SJCRH30 (cell line): ENCODE results near the gene HSF2BP. TPM values are rescaled to one million over a fixed set of nuclear protein-coding genes. Genes with fewer than 3 reads are reported as not detected.
"Not testable (repeated sequence)": the region's sequence is repeated elsewhere in the genome, so short reads cannot be mapped to it uniquely, and the experiment has no call there.

Source experiments
- DNase-seq, 2 experiments: peaks; one replicate each; pipeline ENCODE4 v3.0.0-alpha.2; 2015 to 2020
- H3K27ac ChIP-seq: fragments of 250-450 bp; sonication (Bioruptor Pico); 2 replicates; pipeline ENCODE4 v1.5.1; 2020; ENCODE audit warnings: mild to moderate bottlenecking, moderate library complexity
- H3K27me3 ChIP-seq: fragments of 250-450 bp; sonication (Bioruptor Pico); 2 replicates; pipeline ENCODE4 v1.5.1; 2020; ENCODE audit warnings: mild to moderate bottlenecking, moderate library complexity
- H3K36me3 ChIP-seq: fragments of 250-450 bp; sonication (Bioruptor Pico); 2 replicates; pipeline ENCODE4 v1.5.1; 2020; ENCODE audit warnings: mild to moderate bottlenecking, moderate library complexity
- H3K4me1 ChIP-seq: fragments of 250-450 bp; sonication (Bioruptor Pico); 2 replicates; pipeline ENCODE4 v1.5.1; 2020; ENCODE audit warnings: mild to moderate bottlenecking, moderate library complexity
- H3K4me3 ChIP-seq: fragments of 250-450 bp; sonication (Bioruptor Pico); 2 replicates; pipeline ENCODE4 v1.5.1; 2020; ENCODE audit warnings: mild to moderate bottlenecking, moderate library complexity
- H3K9me3 ChIP-seq: fragments of 250-450 bp; sonication (Bioruptor Pico); replicated peaks from 2 replicates; pipeline ENCODE4 v1.5.1; 2020; ENCODE audit warnings: mild to moderate bottlenecking, moderate library complexity
- total RNA-seq: library from RNA; depleted of rRNA; stranded (reverse); fragments of >200 nt; shearing (Covaris generic); gene quantifications from 2 replicates; pipeline ENCODE4 v1.2.3, GENCODE V29; 2014

Gene HSF2BP
- total RNA-seq, 1 experiment from 2014 or later, result 2.1 TPM

GRCh38 chr21:43604505-43605204 lies 54.6 kb downstream of the HSF2BP start:
- Histone ChIP-seq H3K36me3 (no peaks in the 10 kb centered on the region), H3K27ac (no peak overlapping the region), H3K27me3 (no peaks in the 10 kb centered on the region), H3K4me3 (no peak overlapping the region), H3K4me1 (peaks cover 46% of the 10 kb centered on the region), H3K9me3 (no peaks in the 10 kb centered on the region)
- DNase-seq, result no peak

DNA sequence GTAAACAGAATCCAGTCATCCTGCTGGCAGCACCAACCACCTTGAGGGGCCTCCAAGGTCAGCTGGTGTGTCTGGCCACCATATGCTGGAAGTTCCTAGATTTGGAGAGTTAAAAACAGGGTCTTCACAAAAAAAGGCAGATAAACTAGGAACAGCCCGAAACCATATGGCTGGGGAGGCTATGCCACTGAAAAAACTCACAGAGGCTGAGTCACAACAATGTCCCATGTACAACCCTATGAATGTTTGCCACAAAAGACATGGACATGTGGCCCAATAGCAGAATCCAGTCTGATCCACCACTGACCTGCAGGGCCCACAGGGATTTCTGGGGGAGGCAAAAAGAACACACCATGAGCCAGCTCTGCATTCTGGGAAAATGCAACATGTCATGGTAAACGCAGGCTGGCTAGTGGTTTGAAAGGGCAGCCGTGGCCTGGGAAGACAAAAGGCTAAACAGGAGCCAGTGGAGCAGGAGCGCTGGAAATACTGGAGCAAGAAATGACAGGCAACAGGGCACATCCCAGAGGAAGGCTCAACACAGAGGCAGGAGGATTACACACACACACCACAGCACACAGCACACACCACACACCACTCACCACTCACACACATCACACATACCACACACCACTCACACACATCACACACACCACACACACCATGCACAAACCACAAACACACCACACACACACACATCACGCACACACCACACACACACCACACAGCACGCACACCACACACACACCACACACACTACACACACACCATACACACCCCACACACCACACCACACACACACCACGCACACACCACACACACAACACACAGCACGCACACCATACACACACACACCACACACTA lies 55.4 kb downstream of the HSF2BP start:
- DNase-seq, result peak in 1 of 2 experiments; percentile 43
- Histone ChIP-seq H3K36me3 (no peaks in the 10 kb centered on the region), H3K27ac (no peak overlapping the region), H3K27me3 (no peaks in the 10 kb centered on the region), H3K4me1 (peaks cover 44% of the 10 kb centered on the region), H3K9me3 (no peaks in the 10 kb centered on the region), H3K4me3 (no peak overlapping the region)

GRCh38 chr21:43603233-43603626 lies 56.1 kb downstream of the HSF2BP start:
- no peak overlapping the region for H3K27ac ChIP-seq
- peaks cover 45% of the 10 kb centered on the region for H3K4me1 ChIP-seq
- no peaks in the 10 kb centered on the region for H3K9me3 ChIP-seq
- no peaks in the 10 kb centered on the region for H3K27me3 ChIP-seq
- no peak overlapping the region for H3K4me3 ChIP-seq
- DNase-seq, result no peak
- H3K36me3 ChIP-seq, result no peaks in the 10 kb centered on the region

DNA sequence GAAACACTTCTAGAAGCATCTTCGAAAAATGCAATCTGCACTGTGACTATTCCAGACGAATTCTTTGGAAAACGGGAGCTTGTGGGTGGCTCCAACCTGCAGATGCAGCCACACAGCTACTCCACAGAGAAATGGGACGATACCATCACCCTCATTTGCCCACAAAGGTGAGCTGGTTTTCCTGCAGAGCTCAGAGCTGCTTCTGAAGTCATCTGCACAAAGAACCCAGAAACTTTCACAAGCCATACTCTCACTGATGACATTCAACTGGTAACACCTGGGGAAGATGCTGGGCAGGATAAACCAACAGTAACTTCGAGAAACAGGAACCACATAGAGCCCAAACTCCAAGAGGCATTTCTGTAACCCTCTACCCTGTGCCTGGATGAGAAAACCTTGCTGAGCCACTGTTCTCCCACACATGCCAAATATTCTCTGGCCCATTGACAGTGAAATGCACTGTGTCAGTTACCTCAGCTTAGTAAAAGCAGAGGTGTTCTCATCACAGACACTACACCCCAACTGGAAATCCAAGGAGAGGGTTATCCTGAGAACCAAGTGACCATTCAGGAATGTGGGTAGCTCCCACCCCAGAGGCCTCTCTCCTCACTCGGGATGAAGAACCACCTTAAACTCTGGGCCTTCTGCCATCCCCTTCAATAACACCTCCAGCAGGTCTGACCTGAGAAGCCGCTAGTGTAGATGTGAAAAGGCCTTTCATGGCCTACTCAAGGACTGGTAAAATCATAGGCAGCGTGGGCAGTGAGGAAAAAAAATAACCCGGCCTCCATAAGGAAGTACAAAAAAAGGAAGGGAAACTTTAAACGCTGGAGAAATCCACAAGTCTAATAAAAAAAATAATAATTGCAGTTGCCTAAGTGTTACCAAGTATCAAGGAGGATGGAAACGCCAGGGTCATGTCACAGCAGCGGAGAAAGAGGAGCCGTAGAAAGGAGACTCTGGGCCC lies 56.7 kb downstream of the HSF2BP start:
- Histone ChIP-seq H3K9me3 (no peaks in the 10 kb centered on the region), H3K4me1 (peaks cover 42% of the 10 kb centered on the region), H3K36me3 (no peaks in the 10 kb centered on the region), H3K27me3 (no peaks in the 10 kb centered on the region), H3K4me3 (no peak overlapping the region), H3K27ac (no peak overlapping the region)
- no peak for DNase-seq

DNA sequence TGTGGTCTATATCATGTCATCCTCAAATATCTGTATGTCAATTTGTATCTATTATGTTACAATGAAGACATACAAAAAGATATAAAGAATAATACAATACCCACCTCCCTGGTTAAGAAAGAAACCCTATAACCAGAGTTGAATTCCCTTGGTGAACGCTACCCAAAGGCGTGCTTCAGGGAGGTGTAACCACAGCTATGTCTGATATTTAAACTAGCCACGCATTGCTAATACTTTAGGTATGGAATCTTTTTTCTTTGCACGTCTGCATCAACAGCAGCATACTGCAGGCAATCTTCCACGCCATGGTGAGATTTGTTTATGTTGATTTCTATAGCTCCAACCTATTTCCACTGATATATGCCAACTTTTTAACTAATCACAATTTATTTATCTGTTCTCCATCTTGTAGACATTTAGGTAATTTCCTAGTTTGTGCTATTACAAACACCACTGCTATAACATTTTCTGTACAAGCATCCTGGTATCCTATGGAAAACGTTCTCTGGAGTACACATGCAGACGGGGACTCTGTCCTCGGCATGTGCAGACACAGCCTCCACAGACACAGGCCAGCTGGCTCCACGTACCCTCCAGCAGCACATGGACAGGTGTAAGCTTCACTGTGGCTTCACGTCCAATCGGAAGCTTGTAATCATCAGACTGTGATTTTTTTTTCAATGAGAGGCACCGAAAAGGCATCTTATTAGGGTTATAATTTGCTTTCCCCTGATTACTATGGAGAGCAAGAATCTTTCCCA lies 58.5 kb downstream of the HSF2BP start:
- H3K4me3 ChIP-seq, result no peak overlapping the region
- peaks cover 45% of the 10 kb centered on the region for H3K4me1 ChIP-seq
- peak; percentile 79 to 84 for DNase-seq

GRCh38 chr21:43599728-43600127 lies 59.6 kb downstream of the HSF2BP start:
- no peaks in the 10 kb centered on the region for H3K27me3 ChIP-seq
- DNase-seq, result no peak
- peak overlapping the region; percentile 72 for H3K27ac ChIP-seq
- peaks cover 45% of the 10 kb centered on the region for H3K4me1 ChIP-seq
- no peaks in the 10 kb centered on the region for H3K9me3 ChIP-seq
- H3K36me3 ChIP-seq, result no peaks in the 10 kb centered on the region
- no peak overlapping the region for H3K4me3 ChIP-seq

More for the DNA sequence above, 58.5 kb downstream of the HSF2BP start:
- H3K9me3 ChIP-seq, result no peaks in the 10 kb centered on the region
- H3K27ac ChIP-seq, result peak overlapping the region; percentile 72
- no peaks in the 10 kb centered on the region for H3K36me3 ChIP-seq
- no peaks in the 10 kb centered on the region for H3K27me3 ChIP-seq

GRCh38 chr21:43598416-43599120 lies 60.7 kb downstream of the HSF2BP start:
- Histone ChIP-seq H3K9me3 (no peaks in the 10 kb centered on the region), H3K27ac (no peak overlapping the region; the same call in 1 of the 2 replicates), H3K27me3 (no peaks in the 10 kb centered on the region)

DNA sequence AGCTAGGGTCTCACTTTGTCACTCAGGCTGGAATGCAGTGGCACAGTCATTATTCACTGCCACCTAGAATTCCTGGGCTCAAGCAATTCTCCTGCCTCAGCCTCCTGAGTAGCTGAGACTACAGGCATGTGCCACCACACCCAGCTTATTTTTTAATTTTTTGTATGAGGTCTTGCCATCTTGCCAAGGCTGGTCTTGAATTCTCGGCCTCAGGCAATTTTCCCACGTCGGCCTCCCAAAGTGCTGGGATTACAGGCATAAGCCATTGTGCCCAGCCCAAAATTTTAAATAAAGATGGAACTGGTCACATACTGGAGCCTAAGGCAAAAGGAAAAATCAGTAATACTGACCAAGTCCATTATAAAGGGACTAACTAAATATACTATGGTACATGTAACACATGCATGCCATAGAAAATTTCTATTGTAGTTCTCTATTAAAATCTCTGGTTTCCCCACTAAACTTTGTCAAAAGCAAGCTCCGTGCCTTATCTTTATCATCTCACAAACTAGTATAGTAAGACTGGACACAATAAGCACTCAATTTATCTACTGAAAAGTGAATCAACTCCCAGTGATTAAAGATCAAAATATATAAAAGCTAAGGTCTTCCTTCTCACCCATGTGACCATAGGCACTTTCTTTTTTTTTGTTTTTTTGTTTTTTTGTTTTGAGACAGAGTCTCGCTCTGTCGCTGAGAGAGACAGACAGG lies 61.6 kb downstream of the HSF2BP start:
- Histone ChIP-seq H3K4me1 (peaks cover 44% of the 10 kb centered on the region), H3K4me3 (no peak overlapping the region), H3K27ac (no peak overlapping the region), H3K27me3 (no peaks in the 10 kb centered on the region), H3K36me3 (no peaks in the 10 kb centered on the region), H3K9me3 (no peaks in the 10 kb centered on the region)
- DNase-seq, result no peak

More at GRCh38 chr21:43598416-43599120, 60.7 kb downstream of the HSF2BP start:
- H3K36me3 ChIP-seq, result no peaks in the 10 kb centered on the region
- DNase-seq, result no peak
- no peak overlapping the region for H3K4me3 ChIP-seq
- H3K4me1 ChIP-seq, result peaks cover 44% of the 10 kb centered on the region

DNA sequence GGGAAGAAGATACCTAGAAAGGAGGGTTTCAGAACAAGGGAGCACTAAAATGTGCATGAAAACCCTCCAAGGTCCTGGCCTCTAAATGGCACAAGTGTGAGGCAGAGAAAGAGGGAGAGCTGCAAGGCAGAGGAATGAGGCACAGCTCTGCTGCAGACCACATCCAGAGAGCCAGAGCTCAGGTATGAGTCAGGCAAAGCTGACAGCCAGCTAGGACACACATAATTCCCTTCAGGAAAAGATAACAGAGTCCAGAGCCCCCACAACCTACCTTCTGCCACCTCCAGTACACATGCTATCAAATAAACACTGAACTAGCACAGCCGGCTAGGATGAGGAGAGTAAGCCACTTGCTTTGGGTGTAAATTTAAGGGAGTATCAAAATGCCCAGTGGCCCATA lies 62.2 kb downstream of the HSF2BP start:
- Histone ChIP-seq H3K27ac (no peak overlapping the region), H3K4me3 (no peak overlapping the region), H3K36me3 (no peaks in the 10 kb centered on the region), H3K4me1 (peaks cover 43% of the 10 kb centered on the region), H3K27me3 (no peaks in the 10 kb centered on the region), H3K9me3 (no peaks in the 10 kb centered on the region)
- peak; percentile 32 to 41 for DNase-seq

DNA sequence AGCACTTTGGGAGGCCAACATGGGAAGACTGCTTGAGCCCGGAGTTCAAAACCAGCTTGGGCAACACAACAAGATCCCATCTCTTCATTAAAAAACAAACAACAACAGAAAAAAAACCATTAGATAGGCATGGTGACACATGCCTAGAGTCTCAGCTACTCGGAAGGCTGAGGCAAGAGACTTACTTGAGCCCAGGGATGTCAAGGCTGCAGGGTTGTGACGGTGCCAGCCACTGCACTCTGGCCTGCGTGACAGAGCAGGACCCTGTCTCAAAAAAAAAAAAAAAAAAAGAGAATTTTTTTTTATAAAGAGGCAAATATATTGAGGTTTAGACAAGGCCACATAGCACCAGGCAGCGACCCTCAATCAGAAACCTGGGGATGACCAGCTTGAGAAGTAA lies 62.7 kb downstream of the HSF2BP start:
- DNase-seq, result no peak
- Histone ChIP-seq H3K9me3 (no peaks in the 10 kb centered on the region), H3K36me3 (no peaks in the 10 kb centered on the region), H3K4me3 (no peak overlapping the region), H3K4me1 (peaks cover 40% of the 10 kb centered on the region), H3K27me3 (no peaks in the 10 kb centered on the region), H3K27ac (no peak overlapping the region)

GRCh38 chr21:43595769-43596168 lies 63.5 kb downstream of the HSF2BP start:
- not testable (repeated sequence) for DNase-seq, H3K27me3 ChIP-seq, H3K36me3 ChIP-seq, H3K4me3 ChIP-seq, H3K9me3 ChIP-seq, H3K27ac ChIP-seq
- H3K4me1 ChIP-seq, result peaks cover 43% of the 10 kb centered on the region

GRCh38 chr21:43593078-43593477 lies 66.2 kb downstream of the HSF2BP start:
- Histone ChIP-seq H3K4me3 (no peak overlapping the region), H3K36me3 (no peaks in the 10 kb centered on the region; the same call in 1 of the 2 replicates), H3K27me3 (no peaks in the 10 kb centered on the region), H3K27ac (no peak overlapping the region), H3K9me3 (0 out of 2 replicates have a peak, but pooled peaks cover 3% of the 10 kb centered on the region), H3K4me1 (peaks cover 32% of the 10 kb centered on the region)
- DNase-seq, result no peak

DNA sequence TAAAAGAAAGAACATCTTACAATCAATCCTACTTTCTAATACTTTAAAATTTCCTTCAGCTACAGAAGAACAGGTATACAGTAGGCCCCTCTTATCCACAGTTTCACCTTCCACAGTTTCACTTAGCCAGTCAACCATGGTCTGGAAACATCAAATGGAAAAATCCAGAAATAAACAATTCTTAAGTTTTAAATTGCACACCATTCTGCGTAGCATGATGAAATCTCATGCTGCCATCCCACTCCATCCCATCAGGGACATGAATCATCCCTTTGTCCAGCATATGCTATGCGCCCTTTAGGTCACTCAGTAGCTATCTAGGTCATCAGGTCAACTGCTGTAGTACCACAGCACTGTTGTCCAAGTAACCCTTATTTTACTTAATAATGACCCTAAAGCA lies 67.7 kb downstream of the HSF2BP start:
- Histone ChIP-seq H3K9me3 (peaks cover 3% of the 10 kb centered on the region; the same call in 1 of the 2 replicates), H3K4me3 (no peak overlapping the region), H3K27ac (no peak overlapping the region), H3K27me3 (no peaks in the 10 kb centered on the region), H3K4me1 (peaks cover 29% of the 10 kb centered on the region), H3K36me3 (no peaks in the 10 kb centered on the region; the same call in 1 of the 2 replicates)
- DNase-seq, result no peak
